MM.1S (cell line): ENCODE data around the gene PDIA6.

Experiments used
- DNase-seq: peaks from one replicate; pipeline ENCODE4 v3.0.0-alpha.2; 2015
- H2AFZ ChIP-seq: fragments of 300-600 bp; sonication (generic); 2 replicates; pipeline ENCODE4 v1.6.0; 2016; ENCODE audit warnings: antibody characterized with exemption, low read length
- H3F3A ChIP-seq: fragments of 300-600 bp; sonication (generic); 2 replicates; pipeline ENCODE4 v1.6.1; 2016; ENCODE audit warnings: mild to moderate bottlenecking, antibody characterized with exemption, low read length, moderate library complexity, mixed read lengths; ENCODE audit not compliant: insufficient read depth
- H3K27ac ChIP-seq: fragments of 300-600 bp; sonication (generic); 2 replicates; pipeline ENCODE4 v1.5.1; 2016; ENCODE audit warnings: mild to moderate bottlenecking, low read length
- H3K27me3 ChIP-seq: fragments of 300-600 bp; sonication (generic); replicated peaks from 2 replicates; pipeline ENCODE4 v1.6.0; 2016; ENCODE audit warnings: low read length; ENCODE audit not compliant: insufficient read depth
- H3K36me3 ChIP-seq: fragments of 300-600 bp; sonication (generic); replicated peaks from 2 replicates; pipeline ENCODE4 v1.6.1; 2016; ENCODE audit warnings: mild to moderate bottlenecking, low read length, mixed read lengths; ENCODE audit not compliant: insufficient read depth
- H3K4me1 ChIP-seq: fragments of 300-600 bp; sonication (generic); 2 replicates; pipeline ENCODE4 v1.6.1; 2016; ENCODE audit warnings: low read length, mixed read lengths
- H3K4me2 ChIP-seq: fragments of 300-600 bp; sonication (generic); 2 replicates; pipeline ENCODE4 v1.6.0; 2016; ENCODE audit warnings: low read depth, low read length
- H3K4me3 ChIP-seq: fragments of 300-600 bp; sonication (generic); 2 replicates; pipeline ENCODE4 v1.5.1; 2016; ENCODE audit warnings: low read length, mixed read lengths
- H3K79me2 ChIP-seq: fragments of 300-600 bp; sonication (generic); 2 replicates; pipeline ENCODE4 v1.6.1; 2016; ENCODE audit warnings: mixed run types, low read length, mixed read lengths
- H3K9ac ChIP-seq: fragments of 300-600 bp; sonication (generic); 2 replicates; pipeline ENCODE4 v1.6.1; 2016; ENCODE audit warnings: low read length, mixed read lengths
- H3K9me2 ChIP-seq: fragments of 300-600 bp; sonication (generic); replicated peaks from 2 replicates; pipeline ENCODE4 v1.6.1; 2016; ENCODE audit warnings: mild to moderate bottlenecking, low read length, mixed read lengths; ENCODE audit not compliant: insufficient read depth
- H3K9me3 ChIP-seq: fragments of 300-600 bp; sonication (generic); replicated peaks from 2 replicates; pipeline ENCODE4 v1.6.1; 2016; ENCODE audit warnings: mild to moderate bottlenecking, low read length, mixed read lengths; ENCODE audit not compliant: insufficient read depth
- H4K20me1 ChIP-seq: fragments of 300-600 bp; sonication (generic); 2 replicates; pipeline ENCODE4 v1.6.1; 2016; ENCODE audit warnings: mild to moderate bottlenecking, low read length, moderate library complexity, mixed read lengths; ENCODE audit not compliant: insufficient read depth
- CTCF ChIP-seq: fragments of 300-600 bp; sonication (generic); IDR thresholded peaks from 2 replicates; pipeline ENCODE4 v1.5.1; 2016; ENCODE audit warnings: antibody characterized with exemption, low read length, mixed read lengths
- EZH2 ChIP-seq: fragments of 300-600 bp; sonication (generic); optimal IDR thresholded peaks from 2 replicates; pipeline ENCODE3; 2017; ENCODE audit warnings: low read depth, mild to moderate bottlenecking, antibody characterized with exemption, low read length, mixed read lengths
- EZH2phosphoT487 ChIP-seq: fragments of 300-600 bp; sonication (generic); IDR thresholded peaks from 2 replicates; pipeline ENCODE4 v1.6.1; 2018; ENCODE audit warnings: antibody characterized with exemption, low read length

The PDIA6 gene

GRCh38 chr2:10777111-10777841, 35.3 kb downstream of the PDIA6 start:
- H3F3A ChIP-seq = no peaks in the 10 kb centered on the region
- H3K9me2 ChIP-seq = no peaks in the 10 kb centered on the region
- no peak overlapping the region for H3K9ac ChIP-seq
- no peaks in the 10 kb centered on the region for H4K20me1 ChIP-seq
- TF ChIP-seq CTCF (no peak), EZH2phosphoT487 (no peak), EZH2 (no peak)
- peaks cover 9% of the 10 kb centered on the region; the same call in 1 of the 2 replicates for H3K79me2 ChIP-seq
- peaks cover 5% of the 10 kb centered on the region; the same call in 1 of the 2 replicates for H3K36me3 ChIP-seq
- H3K9me3 ChIP-seq = no peaks in the 10 kb centered on the region
- H3K27ac ChIP-seq = no peak overlapping the region
- no peaks in the 10 kb centered on the region for H3K27me3 ChIP-seq
- no peak overlapping the region for H3K4me3 ChIP-seq
- H3K4me1 ChIP-seq = no peaks in the 10 kb centered on the region
- DNase-seq = no peak
- H3K4me2 ChIP-seq = no peak overlapping the region
- no peak overlapping the region for H2AFZ ChIP-seq

GRCh38 chr2:10776231-10776977, 36.2 kb downstream of the PDIA6 start:
- no peak overlapping the region for H2AFZ ChIP-seq
- no peaks in the 10 kb centered on the region for H3K9me2 ChIP-seq
- no peaks in the 10 kb centered on the region for H3K27me3 ChIP-seq
- no peak for DNase-seq
- H3K27ac ChIP-seq = no peak overlapping the region
- no peak overlapping the region for H3K4me3 ChIP-seq
- H3F3A ChIP-seq = no peaks in the 10 kb centered on the region
- no peaks in the 10 kb centered on the region; the same call in 1 of the 2 replicates for H3K36me3 ChIP-seq
- no peaks in the 10 kb centered on the region for H3K4me1 ChIP-seq
- no peak overlapping the region for H3K4me2 ChIP-seq
- TF ChIP-seq EZH2phosphoT487 = no peak
- no peak for TF ChIP-seq EZH2
- no peak for TF ChIP-seq CTCF
- no peak overlapping the region for H3K9ac ChIP-seq
- no peaks in the 10 kb centered on the region for H3K9me3 ChIP-seq
- no peaks in the 10 kb centered on the region for H3K79me2 ChIP-seq
- H4K20me1 ChIP-seq = no peaks in the 10 kb centered on the region

GRCh38 chr2:10775831-10776230, 36.8 kb downstream of the PDIA6 start:
- no peak overlapping the region for H3K9ac ChIP-seq
- H3K27ac ChIP-seq = no peak overlapping the region
- H3K4me2 ChIP-seq = no peak overlapping the region
- no peaks in the 10 kb centered on the region for H3F3A ChIP-seq
- DNase-seq = no peak
- H3K36me3 ChIP-seq = no peaks in the 10 kb centered on the region; the same call in 1 of the 2 replicates
- TF ChIP-seq EZH2phosphoT487 = no peak
- TF ChIP-seq CTCF = no peak
- TF ChIP-seq EZH2 = no peak
- no peaks in the 10 kb centered on the region for H3K9me2 ChIP-seq
- H3K79me2 ChIP-seq = no peaks in the 10 kb centered on the region
- no peaks in the 10 kb centered on the region for H3K9me3 ChIP-seq
- no peaks in the 10 kb centered on the region for H3K27me3 ChIP-seq
- no peaks in the 10 kb centered on the region for H4K20me1 ChIP-seq
- no peak overlapping the region for H3K4me3 ChIP-seq
- no peak overlapping the region for H2AFZ ChIP-seq
- no peaks in the 10 kb centered on the region for H3K4me1 ChIP-seq
